ENCODE data around the gene RRAS2.
A peak's percentile ranks its signal among the peaks of the same experiment; 100 is the strongest.

Gene RRAS2

DNA sequence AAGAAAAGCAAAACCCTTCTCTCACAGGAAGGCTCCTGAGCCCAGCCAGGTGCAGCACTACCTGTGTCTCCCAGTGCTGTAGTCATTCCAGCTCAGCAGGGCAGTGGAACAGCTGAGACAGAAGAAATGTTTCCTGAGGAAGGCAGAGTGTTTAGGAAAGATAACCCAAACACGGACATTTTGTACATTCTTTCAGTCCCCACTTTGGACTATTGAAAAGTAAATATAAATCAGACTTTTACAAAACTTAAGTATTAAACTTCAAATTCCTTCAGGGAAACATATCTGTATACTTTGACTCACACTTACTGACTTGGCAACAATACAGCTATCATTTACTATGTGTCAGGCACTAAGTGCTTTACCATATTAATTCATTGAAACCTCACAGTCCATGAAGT, 40.4 kb downstream of the RRAS2 start:
- no peak overlapping the region for H3K4me3 ChIP-seq (ENCODE audit: low read depth, low read length)
- TF ChIP-seq, protein P1, sequence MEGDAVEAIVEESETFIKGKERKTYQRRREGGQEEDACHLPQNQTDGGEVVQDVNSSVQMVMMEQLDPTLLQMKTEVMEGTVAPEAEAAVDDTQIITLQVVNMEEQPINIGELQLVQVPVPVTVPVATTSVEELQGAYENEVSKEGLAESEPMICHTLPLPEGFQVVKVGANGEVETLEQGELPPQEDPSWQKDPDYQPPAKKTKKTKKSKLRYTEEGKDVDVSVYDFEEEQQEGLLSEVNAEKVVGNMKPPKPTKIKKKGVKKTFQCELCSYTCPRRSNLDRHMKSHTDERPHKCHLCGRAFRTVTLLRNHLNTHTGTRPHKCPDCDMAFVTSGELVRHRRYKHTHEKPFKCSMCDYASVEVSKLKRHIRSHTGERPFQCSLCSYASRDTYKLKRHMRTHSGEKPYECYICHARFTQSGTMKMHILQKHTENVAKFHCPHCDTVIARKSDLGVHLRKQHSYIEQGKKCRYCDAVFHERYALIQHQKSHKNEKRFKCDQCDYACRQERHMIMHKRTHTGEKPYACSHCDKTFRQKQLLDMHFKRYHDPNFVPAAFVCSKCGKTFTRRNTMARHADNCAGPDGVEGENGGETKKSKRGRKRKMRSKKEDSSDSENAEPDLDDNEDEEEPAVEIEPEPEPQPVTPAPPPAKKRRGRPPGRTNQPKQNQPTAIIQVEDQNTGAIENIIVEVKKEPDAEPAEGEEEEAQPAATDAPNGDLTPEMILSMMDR (conservative IDR thresholded peaks at IDR 0.05; ENCODE audit: low read depth, low read length): no peak
- peak; percentile 42 for DNase-seq (ENCODE audit: low read depth)

GRCh38 chr11:14317659-14318325, 41.2 kb downstream of the RRAS2 start:
- no peak overlapping the region for H3K4me3 ChIP-seq (ENCODE audit: low read depth, low read length)
- no peak for DNase-seq (ENCODE audit: low read depth)
- TF ChIP-seq, protein P1 (conservative IDR thresholded peaks at IDR 0.05; ENCODE audit: low read depth, low read length): no peak

DNA sequence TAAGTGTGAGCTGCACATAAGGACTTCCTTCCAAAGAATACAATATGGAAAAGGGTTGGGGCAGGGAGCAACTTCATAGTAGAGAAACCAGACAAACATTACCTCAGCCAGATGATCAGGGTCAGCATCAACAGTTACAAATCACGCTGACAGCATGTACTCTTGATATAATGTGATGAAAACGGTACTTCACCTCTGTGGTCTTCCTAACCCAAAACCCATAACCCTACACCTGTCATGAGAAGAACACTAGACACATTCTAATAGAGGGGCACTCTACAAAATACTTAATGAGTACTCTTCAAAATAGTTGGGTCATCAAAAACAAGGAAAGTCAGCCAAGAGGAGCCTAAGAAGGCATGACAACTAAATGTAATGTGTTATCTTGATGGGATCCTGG, 43.9 kb downstream of the RRAS2 start:
- TF ChIP-seq, protein P1 (conservative IDR thresholded peaks at IDR 0.05; ENCODE audit: low read depth, low read length): no peak
- no peak overlapping the region for H3K4me3 ChIP-seq (ENCODE audit: low read depth, low read length)
- no peak for DNase-seq (ENCODE audit: low read depth)

GRCh38 chr11:14314127-14314526, 44.9 kb downstream of the RRAS2 start:
- TF ChIP-seq, protein P1 (conservative IDR thresholded peaks at IDR 0.05; ENCODE audit: low read depth, low read length): no peak
- no peak overlapping the region for H3K4me3 ChIP-seq (ENCODE audit: low read depth, low read length)
- DNase-seq (ENCODE audit: low read depth): no peak

DNA sequence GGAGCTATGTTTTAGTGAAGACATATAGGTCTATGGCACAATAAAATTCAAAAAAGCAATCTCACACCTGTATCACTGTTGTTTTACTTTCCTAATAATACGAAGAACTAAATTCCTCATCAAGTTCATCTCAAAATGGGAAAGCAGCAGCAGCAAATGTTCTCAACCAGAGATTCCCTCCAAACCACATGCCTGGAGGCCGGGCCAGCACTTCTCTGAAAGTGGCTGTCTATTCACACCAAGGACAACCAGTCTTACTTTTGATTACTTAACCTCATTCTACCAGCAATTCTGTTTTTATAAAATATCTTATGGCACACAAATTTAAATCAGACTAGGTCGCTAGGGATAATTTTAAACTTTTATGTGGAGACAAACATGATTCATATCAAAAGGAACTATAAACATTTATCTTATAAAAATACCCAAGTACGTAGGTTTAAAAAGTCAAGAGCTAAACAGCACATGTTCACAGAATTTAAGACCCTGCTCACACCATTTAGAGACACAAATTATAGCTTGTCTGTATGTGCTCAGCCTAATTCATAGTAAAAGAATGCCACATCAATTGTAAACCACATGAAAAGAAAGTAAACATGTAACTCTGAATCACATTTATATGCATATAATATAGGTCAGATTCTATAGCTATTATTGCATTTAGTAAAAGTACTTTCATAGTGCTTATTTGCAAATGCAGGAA, 46.1 kb downstream of the RRAS2 start:
- TF ChIP-seq, protein P1 (conservative IDR thresholded peaks at IDR 0.05; ENCODE audit: low read depth, low read length): no peak
- no peak overlapping the region for H3K4me3 ChIP-seq (ENCODE audit: low read depth, low read length)
- peak; percentile 42 for DNase-seq (ENCODE audit: low read depth)

DNA sequence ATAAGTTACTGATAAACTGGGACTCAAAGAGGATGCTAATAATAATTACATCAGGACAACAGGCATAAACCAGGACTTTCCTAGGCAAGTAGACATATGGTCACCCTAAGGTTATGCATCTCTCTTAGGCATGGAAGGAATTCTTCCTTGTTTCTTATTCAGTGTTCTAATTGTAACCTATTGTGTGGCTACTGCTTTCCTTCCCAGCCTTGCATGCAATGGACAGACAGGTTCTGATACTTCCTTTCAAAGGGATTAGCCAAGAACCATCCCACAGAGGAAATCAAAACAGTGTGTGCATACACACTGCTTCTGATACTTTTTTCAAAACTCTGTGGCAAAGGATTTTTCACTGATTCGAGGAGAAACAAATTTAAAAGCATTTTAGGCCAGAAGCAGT, 48.3 kb downstream of the RRAS2 start:
- no peak overlapping the region for H3K4me3 ChIP-seq (ENCODE audit: low read depth, low read length)
- TF ChIP-seq, protein P1 (conservative IDR thresholded peaks at IDR 0.05; ENCODE audit: low read depth, low read length): no peak
- peak; percentile 50 for DNase-seq (ENCODE audit: low read depth)
